Measurements from ENCODE around the gene MYOCD. TPM values are rescaled to one million over a fixed set of nuclear protein-coding genes. Genes with fewer than 3 reads are reported as not detected.

The MYOCD gene
- total RNA-seq, 1 experiment from 2014 or later: not detected

- no peak for DNase-seq
- Histone ChIP-seq H3K4me1 (replicated peaks; ENCODE audit: insufficient read depth) (no peaks in the 10 kb centered on the region), H4K20me1 (ENCODE audit: insufficient read depth) (no peaks in the 10 kb centered on the region), H3F3A (ENCODE audit: insufficient read depth, low read depth) (no peaks in the 10 kb centered on the region), H2AFZ (no peak overlapping the region), H3K9me2 (ENCODE audit: insufficient read depth) (no peaks in the 10 kb centered on the region), H3K27ac (no peak overlapping the region), H3K4me2 (no peak overlapping the region), H3K9me3 (ENCODE audit: insufficient read depth, low read depth) (no peaks in the 10 kb centered on the region), H3K36me3 (ENCODE audit: low read depth) (no peaks in the 10 kb centered on the region), H3K79me2 (ENCODE audit: low read depth) (no peaks in the 10 kb centered on the region), H3K27me3 (ENCODE audit: insufficient read depth, low read depth) (peaks cover 8% of the 10 kb centered on the region; the same call in 1 of the 2 replicates), H3K4me3 (no peak overlapping the region)
- ChIA-PET POLR2A (ENCODE audit: unreplicated experiment) (no interaction called here), CTCF (no interaction called here)
- BruUV-seq (replicated peaks): no TSS peak
- intact Hi-C loops (cut with micrococcal nuclease; ENCODE audit: unreplicated experiment): no loop called here
- TF ChIP-seq CTCF (conservative IDR thresholded peaks at IDR 0.05) (no peak), EZH2 (IDR thresholded peaks at IDR 0.05; ENCODE audit: low read depth) (no peak)
Observed at GRCh38 chr17:12812877-12813276, 147.2 kb downstream of the MYOCD start.

GRCh38 chr17:12813664-12814063 is 148.0 kb downstream of the MYOCD start:
- ChIA-PET POLR2A (ENCODE audit: unreplicated experiment) (no interaction called here), CTCF (no interaction called here)
- intact Hi-C loops (cut with micrococcal nuclease; ENCODE audit: unreplicated experiment): no loop called here
- Histone ChIP-seq H3K27me3 (ENCODE audit: insufficient read depth, low read depth) (peaks cover 8% of the 10 kb centered on the region; the same call in 1 of the 2 replicates), H4K20me1 (ENCODE audit: insufficient read depth) (no peaks in the 10 kb centered on the region), H2AFZ (no peak overlapping the region), H3F3A (ENCODE audit: insufficient read depth, low read depth) (no peaks in the 10 kb centered on the region), H3K4me1 (replicated peaks; ENCODE audit: insufficient read depth) (no peaks in the 10 kb centered on the region), H3K9me2 (ENCODE audit: insufficient read depth) (no peaks in the 10 kb centered on the region), H3K4me2 (no peak overlapping the region), H3K36me3 (ENCODE audit: low read depth) (no peaks in the 10 kb centered on the region), H3K4me3 (no peak overlapping the region), H3K9me3 (ENCODE audit: insufficient read depth, low read depth) (no peaks in the 10 kb centered on the region), H3K27ac (no peak overlapping the region), H3K79me2 (ENCODE audit: low read depth) (no peaks in the 10 kb centered on the region)
- no TSS peak for BruUV-seq (replicated peaks)
- TF ChIP-seq EZH2 (IDR thresholded peaks at IDR 0.05; ENCODE audit: low read depth) (no peak), CTCF (conservative IDR thresholded peaks at IDR 0.05) (no peak)
- no peak for DNase-seq

- Histone ChIP-seq H3K27ac (no peak overlapping the region), H3K4me1 (replicated peaks; ENCODE audit: insufficient read depth) (no peaks in the 10 kb centered on the region), H3K36me3 (ENCODE audit: low read depth) (no peaks in the 10 kb centered on the region), H3F3A (ENCODE audit: insufficient read depth, low read depth) (no peaks in the 10 kb centered on the region), H3K79me2 (ENCODE audit: low read depth) (no peaks in the 10 kb centered on the region), H3K27me3 (ENCODE audit: insufficient read depth, low read depth) (peaks cover 8% of the 10 kb centered on the region; the same call in 1 of the 2 replicates), H3K4me3 (no peak overlapping the region), H2AFZ (no peak overlapping the region), H3K9me2 (ENCODE audit: insufficient read depth) (no peaks in the 10 kb centered on the region), H4K20me1 (ENCODE audit: insufficient read depth) (no peaks in the 10 kb centered on the region), H3K9me3 (ENCODE audit: insufficient read depth, low read depth) (no peaks in the 10 kb centered on the region), H3K4me2 (no peak overlapping the region)
- CTCF ChIA-PET: no interaction called here
- no peak for DNase-seq
- TF ChIP-seq EZH2 (IDR thresholded peaks at IDR 0.05; ENCODE audit: low read depth) (no peak), CTCF (conservative IDR thresholded peaks at IDR 0.05) (no peak)
- POLR2A ChIA-PET (ENCODE audit: unreplicated experiment): no interaction called here
- intact Hi-C loops (cut with micrococcal nuclease; ENCODE audit: unreplicated experiment): no loop called here
- no TSS peak for BruUV-seq (replicated peaks)
Observed at GRCh38 chr17:12814718-12815117, 149.0 kb downstream of the MYOCD start.
